IMR-90 (cell line): ENCODE data around the gene FSTL1. TPM values are rescaled to one million over a fixed set of nuclear protein-coding genes. Genes with fewer than 3 reads are reported as not detected.

Experiments used
- ATAC-seq: fragments of 200-7000 bp; cut with Tn5 transposase; 2 replicates; pipeline ENCODE4 v1.9.1; 2020; ENCODE audit warnings: low read depth, mild to moderate bottlenecking, moderate library complexity
- BruUV-seq: library from RNA; stranded (reverse); fragments of 400-500 nt; replicated peaks from 2 replicates; lab custom pipeline; 2021; lab: Mats Ljungman, UMichigan
- CTCF ChIA-PET: fragments of 300-600 bp; formaldehyde crosslinking; extraction: SDS; loops from one replicate; lab custom pipeline; 2021; ENCODE audit warnings: antibody characterized with exemption; lab: Yijun Ruan, JAX
- POLR2A ChIA-PET: fragments of 300-600 bp; sonication (Branson Sonifier 250); formaldehyde crosslinking; loops from one replicate; lab custom pipeline; 2022; ENCODE audit warnings: antibody characterized with exemption; ENCODE audit not compliant: unreplicated experiment; lab: Charles Lee
- DNase-seq: peaks from one replicate; pipeline ENCODE4 v3.0.0; 2013
- H2AFZ ChIP-seq: replicated peaks from 2 replicates; pipeline ENCODE3; 2013; ENCODE audit warnings: low read length, mild to moderate bottlenecking; ENCODE audit not compliant: poor library complexity
- H2AK5ac ChIP-seq: 2 replicates; pipeline ENCODE4 v1.6.1; 2013; ENCODE audit warnings: low read depth, low read length, inconsistent platforms
- H2AK9ac ChIP-seq: replicated peaks from 2 replicates; pipeline ENCODE3; 2013; ENCODE audit warnings: mild to moderate bottlenecking, low read depth, low read length, moderate library complexity; ENCODE audit not compliant: poor library complexity
- H2BK120ac ChIP-seq: 2 replicates; pipeline ENCODE4 v1.6.1; 2013; ENCODE audit warnings: low read depth, low read length, inconsistent platforms
- H2BK15ac ChIP-seq: 3 replicates; pipeline ENCODE4 v1.6.1; 2013; ENCODE audit warnings: low read depth, low read length, inconsistent platforms
- H2BK20ac ChIP-seq: 2 replicates; pipeline ENCODE4 v1.6.1; 2013; ENCODE audit warnings: low read depth, mild to moderate bottlenecking, inconsistent platforms, low read length, moderate library complexity
- H2BK5ac ChIP-seq: 2 replicates; pipeline ENCODE4 v1.6.1; 2013; ENCODE audit warnings: mild to moderate bottlenecking, low read depth, low read length, inconsistent platforms; ENCODE audit not compliant: poor library complexity, severe bottlenecking
- H3K14ac ChIP-seq: replicated peaks from 2 replicates; pipeline ENCODE4 v1.6.1; 2013; ENCODE audit warnings: low read depth, low read length, inconsistent platforms
- H3K18ac ChIP-seq: 2 replicates; pipeline ENCODE4 v1.6.1; 2013; ENCODE audit warnings: low read depth, low read length, control low read depth
- H3K23ac ChIP-seq: 2 replicates; pipeline ENCODE4 v1.6.1; 2013; ENCODE audit warnings: low read depth, low read length, inconsistent platforms
- H3K27ac ChIP-seq: 2 replicates; pipeline ENCODE4 v1.5.1; 2013; ENCODE audit warnings: mild to moderate bottlenecking, control low read depth, low read length; ENCODE audit not compliant: insufficient read depth
- H3K27me3 ChIP-seq: 2 replicates; pipeline ENCODE4 v1.6.1; 2013; ENCODE audit warnings: low read length; ENCODE audit not compliant: control insufficient read depth, insufficient read depth
- H3K36me3 ChIP-seq: 2 replicates; pipeline ENCODE4 v1.6.1; 2013; ENCODE audit warnings: low read length, mixed read lengths; ENCODE audit not compliant: control insufficient read depth, insufficient read depth
- H3K4ac ChIP-seq: 2 replicates; pipeline ENCODE4 v1.6.1; 2013; ENCODE audit warnings: low read depth, low read length, inconsistent platforms
- H3K4me1 ChIP-seq: 2 replicates; pipeline ENCODE4 v1.6.1; 2013; ENCODE audit warnings: low read length, mixed read lengths; ENCODE audit not compliant: control insufficient read depth, insufficient read depth
- H3K4me2 ChIP-seq: 2 replicates; pipeline ENCODE4 v1.6.1; 2013; ENCODE audit warnings: low read depth, mild to moderate bottlenecking, control low read depth, low read length, moderate library complexity
- H3K4me3 ChIP-seq: 2 replicates; pipeline ENCODE4 v1.5.1; 2013; ENCODE audit warnings: low read depth, mild to moderate bottlenecking, control low read depth, low read length, moderate library complexity; ENCODE audit not compliant: insufficient read depth
- H3K56ac ChIP-seq: 2 replicates; pipeline ENCODE4 v1.6.1; 2013; ENCODE audit warnings: low read length, inconsistent platforms; ENCODE audit not compliant: insufficient read depth; ENCODE audit errors: extremely low read depth
- H3K79me1 ChIP-seq, 2 experiments: 2 replicates each; pipeline ENCODE4 v1.6.1; 2013; ENCODE audit warnings: low read length in 2 of 2, inconsistent platforms in 1 of 2, low read depth in 1 of 2
- H3K9ac ChIP-seq: 2 replicates; pipeline ENCODE4 v1.6.1; 2013; ENCODE audit warnings: low read depth, low read length, control low read depth
- H3K9me1 ChIP-seq: 2 replicates; pipeline ENCODE4 v1.6.1; 2013; ENCODE audit warnings: low read length, inconsistent platforms; ENCODE audit not compliant: insufficient read depth
- H3K9me3 ChIP-seq: 2 replicates; pipeline ENCODE4 v1.6.1; 2013; ENCODE audit warnings: low read length; ENCODE audit not compliant: control insufficient read depth, insufficient read depth
- H4K20me1 ChIP-seq: 2 replicates; pipeline ENCODE4 v1.6.1; 2013; ENCODE audit warnings: low read length, inconsistent platforms; ENCODE audit not compliant: insufficient read depth
- H4K5ac ChIP-seq: 2 replicates; pipeline ENCODE4 v1.6.1; 2013; ENCODE audit warnings: mild to moderate bottlenecking, low read depth, low read length, control low read depth
- H4K8ac ChIP-seq, 2 experiments: 2 replicates each; pipeline ENCODE4 v1.6.1; 2013; ENCODE audit warnings: low read depth in 2 of 2, low read length in 2 of 2, control low read depth in 1 of 2, inconsistent platforms in 1 of 2
- H4K91ac ChIP-seq: 2 replicates; pipeline ENCODE4 v1.6.1; 2013; ENCODE audit warnings: low read depth, low read length, inconsistent platforms; ENCODE audit not compliant: insufficient read depth
- BHLHE40 ChIP-seq: fragments of 150-350 bp; IDR thresholded peaks from 2 replicates; pipeline ENCODE4 v1.6.1; 2016; ENCODE audit warnings: mild to moderate bottlenecking, low read depth, low read length
- CEBPB ChIP-seq: IDR thresholded peaks from 2 replicates; pipeline ENCODE4 v1.6.1; 2012; ENCODE audit warnings: low read depth, low read length, improper control_type of control experiment
- CHD1 ChIP-seq: IDR thresholded peaks from 2 replicates; pipeline ENCODE4 v1.6.1; 2012; ENCODE audit warnings: low read depth, low read length, improper control_type of control experiment
- MAFK ChIP-seq: IDR thresholded peaks from 2 replicates; pipeline ENCODE4 v1.6.1; 2012; ENCODE audit warnings: low read depth, low read length, improper control_type of control experiment
- MAZ ChIP-seq: IDR thresholded peaks from 2 replicates; pipeline ENCODE4 v1.6.1; 2012; ENCODE audit warnings: low read depth, mild to moderate bottlenecking, low read length, improper control_type of control experiment, moderate library complexity, borderline replicate concordance
- MXI1 ChIP-seq: IDR thresholded peaks from 2 replicates; pipeline ENCODE4 v1.6.1; 2012; ENCODE audit warnings: low read depth, mild to moderate bottlenecking, low read length, moderate library complexity, borderline replicate concordance
- NFE2L2 ChIP-seq: fragments of 150-350 bp; IDR thresholded peaks from 2 replicates; pipeline ENCODE4 v1.6.1; 2016; ENCODE audit warnings: low read depth, mild to moderate bottlenecking, low read length
- POLR2A ChIP-seq: IDR thresholded peaks from 2 replicates; pipeline ENCODE4 v1.6.1; 2012; ENCODE audit warnings: mild to moderate bottlenecking, low read depth, low read length
- SMC3 ChIP-seq: fragments of 150-350 bp; IDR thresholded peaks from 2 replicates; pipeline ENCODE4 v1.6.1; 2016; ENCODE audit warnings: low read depth, mild to moderate bottlenecking, antibody characterized with exemption, low read length, moderate library complexity
- WGBS, 2 experiments: methylation state at CpG; one replicate each; pipeline versions ENCODE4 v1.1.5 to v1.1.7; 2013; ENCODE audit warnings: missing lambda C conversion rate in 2 of 2; ENCODE audit not compliant: insufficient read length in 1 of 2; ENCODE audit errors: extremely low coverage in 2 of 2; 5-methylcytosine and 5-hydroxymethylcytosine counted together
- dilution Hi-C: fragments of 300-500 bp; cut with HindIII; formaldehyde crosslinking; loops from one replicate; pipeline ENCODE4 v1.14.3; 2018; ENCODE audit warnings: low sequenced_read_pairs; ENCODE audit not compliant: unreplicated experiment
- in situ Hi-C: fragments of 300-500 bp; cut with MboI; formaldehyde crosslinking; loops from 3 replicates; pipeline ENCODE4 v1.14.3; 2019; ENCODE audit warnings: low sequenced_read_pairs, inconsistent platforms, mixed read lengths
- intact Hi-C: fragments of 100-400 bp; cut with micrococcal nuclease; formaldehyde crosslinking; loops from 2 replicates; pipeline ENCODE4 v1.10.0; 2022
- polyA plus RNA-seq, 3 experiments: library from polyadenylated mRNA; depleted of rRNA; stranded (reverse); fragments of >200 nt; gene quantifications; 2 replicates each; pipeline ENCODE4 v1.2.3, GENCODE V29; 2012; ENCODE audit warnings: low replicate concordance in 1 of 3
- total RNA-seq: library from RNA; depleted of rRNA; stranded (reverse); fragments of >200 nt; gene quantifications from 2 replicates; pipeline ENCODE4 v1.2.3, GENCODE V29; 2012

The FSTL1 gene
- total and polyA plus RNA-seq, 2 of the 4 experiments (the other 2 are of a cell fraction) = 864 to 1,642 TPM

DNA sequence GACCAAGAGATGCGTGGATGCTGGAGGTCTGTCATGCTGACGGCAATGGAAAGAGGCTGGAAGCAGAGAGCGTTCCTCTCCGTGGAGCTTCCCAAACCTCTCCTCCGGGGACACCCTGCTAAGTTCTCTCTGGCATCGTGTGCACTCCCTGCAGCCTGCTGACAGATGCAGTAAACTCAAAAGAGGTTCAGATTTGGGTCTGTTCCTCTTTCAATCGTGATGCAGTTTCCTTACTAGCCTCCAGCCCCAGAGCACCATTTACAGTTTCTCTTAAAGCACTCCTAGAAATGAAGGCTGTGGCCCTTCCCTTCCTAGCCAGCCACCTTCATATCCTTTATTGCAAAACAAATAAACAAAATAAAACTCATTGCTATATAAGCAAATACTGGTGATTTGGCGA is 54.3 kb downstream of the FSTL1 start:
- POLR2A ChIA-PET = no interaction called here
- Histone ChIP-seq H3K56ac (no peak overlapping the region), H3K4me1 (no peaks in the 10 kb centered on the region), H2AK5ac (no peak overlapping the region), H3K27ac (no peak overlapping the region), H2BK120ac (no peak overlapping the region), H3K23ac (no peak overlapping the region), H2AFZ (no peak overlapping the region), H3K27me3 (no peaks in the 10 kb centered on the region), H3K79me1 (peaks cover 9 to 23% of the 10 kb centered on the region in 2 experiments; a peak in 3 of 4 replicates), H4K5ac (no peak overlapping the region), H2BK15ac (no peak overlapping the region), H3K9me1 (peaks cover 4% of the 10 kb centered on the region; the same call in 1 of the 2 replicates), H3K18ac (no peak overlapping the region), H2BK5ac (no peak overlapping the region), H4K91ac (no peak overlapping the region), H2AK9ac (no peak overlapping the region), H3K9me3 (no peaks in the 10 kb centered on the region), H4K8ac (no peak overlapping the region), H4K20me1 (peaks cover 11% of the 10 kb centered on the region), H3K9ac (no peak overlapping the region), H2BK20ac (no peak overlapping the region), H3K4me3 (no peak overlapping the region), H3K4me2 (no peak overlapping the region), H3K36me3 (peaks cover 65% of the 10 kb centered on the region), H3K4ac (no peak overlapping the region), H3K14ac (no peak overlapping the region)
- no peak for DNase-seq
- WGBS, 2 experiments = 94% methylated on average over 7 of the region's 8 CpGs; no CpG with 5 or more reads in 1 of the 2 experiments
- CTCF ChIA-PET = interaction anchor here (1.5 kb wide), 1 partner anchor 162 kb away, joined by 4 read pairs; no protein-coding TSS in a partner anchor
- no TSS peak for BruUV-seq
- TF ChIP-seq CHD1 = no peak
- no peak for TF ChIP-seq MAZ
- no peak for TF ChIP-seq BHLHE40
- TF ChIP-seq CEBPB = no peak
- no peak for TF ChIP-seq SMC3
- TF ChIP-seq MAFK = no peak
- no peak for TF ChIP-seq POLR2A
- no peak for TF ChIP-seq NFE2L2
- no peak for TF ChIP-seq MXI1
- intact Hi-C loops = loop anchor here (10.0 kb wide), 1 partner anchor 302 kb away; the partner anchor contains the start of gene GSK3B
- no peak for ATAC-seq
- dilution Hi-C loops = no loop called here
- in situ Hi-C loops = no loop called here
